Upper lobe of left lung (tissue), 6 donors: ENCODE measurements around the gene RPS10. TPM values are rescaled to one million over a fixed set of nuclear protein-coding genes. Genes with fewer than 3 reads are reported as not detected.

Source experiments
- ATAC-seq, 2 donors: fragments of 200-7000 bp; cut with Tn5 transposase; one replicate each; pipeline ENCODE4 v1.9.1; 2022; ENCODE audit warnings: mild to moderate bottlenecking in 2 of 2, moderate library complexity in 2 of 2; ENCODE audit not compliant: low FRiP score in 2 of 2
- DNase-seq, 2 donors: peaks; one replicate each; pipeline ENCODE4 v3.0.0-alpha.2; 2019 to 2020
- H3K27ac ChIP-seq, 4 donors: fragments of 200-600 bp; sonication (generic); one replicate each; pipeline ENCODE4 v1.5.1; 2016 to 2019
- H3K27me3 ChIP-seq, 4 donors: fragments of 200-600 bp; sonication (generic); one replicate each; pipeline ENCODE4 v1.5.1; 2017 to 2019
- H3K36me3 ChIP-seq, 4 donors: fragments of 200-600 bp; sonication (generic); one replicate each; pipeline ENCODE4 v1.5.1; 2016 to 2019
- H3K4me1 ChIP-seq, 4 donors: fragments of 200-600 bp; sonication (generic); one replicate each; pipeline ENCODE4 v1.5.1; 2018 to 2019
- H3K4me3 ChIP-seq, 4 donors: fragments of 200-600 bp; sonication (generic); one replicate each; pipeline ENCODE4 v1.5.1; 2017 to 2019; ENCODE audit warnings: mild to moderate bottlenecking in 2 of 4, moderate library complexity in 1 of 4
- H3K9me3 ChIP-seq, 4 donors: fragments of 200-600 bp; sonication (generic); one replicate each; pipeline ENCODE4 v1.5.1; 2018 to 2019
- CTCF ChIP-seq, 6 experiments: fragments of 450-650 bp in 4 of 6; fragments of 200-600 bp in 2 of 6; sonication (generic) in 2 of 6; IDR thresholded peaks; one replicate each; pipeline ENCODE4 v1.5.1; 2016 to 2019; ENCODE audit warnings: antibody characterized with exemption in 6 of 6
- EP300 ChIP-seq, 4 donors: sonication (generic); formaldehyde crosslinking; IDR thresholded peaks; one replicate each; pipeline ENCODE4 v1.5.1; 2017; ENCODE audit warnings: antibody characterized with exemption in 4 of 4, control low read depth in 2 of 4
- POLR2A ChIP-seq, 4 donors: fragments of 450-650 bp; IDR thresholded peaks; one replicate each; pipeline ENCODE4 v1.5.1; 2016 to 2017; ENCODE audit warnings: antibody characterized with exemption in 4 of 4, mild to moderate bottlenecking in 2 of 4
- POLR2AphosphoS5 ChIP-seq, 2 donors: sonication (generic); formaldehyde crosslinking; IDR thresholded peaks; one replicate each; pipeline ENCODE4 v1.5.1; 2017; ENCODE audit warnings: antibody characterized with exemption in 2 of 2
- WGBS, 2 donors: methylation state at CpG; one replicate each; pipeline ENCODE4 v1.1.5; 2017 to 2018; 5-methylcytosine and 5-hydroxymethylcytosine counted together
- total RNA-seq, 6 donors: library from RNA; depleted of rRNA in 4 of 6; stranded (reverse); fragments of >200 nt in 4 of 6; gene quantifications; one replicate each; pipeline versions ENCODE4 v1.1.0 to v1.2.1, GENCODE V29; 2016 to 2021
- donor health status: DM: no; HTN: no; CAD: no; lungs with moderate emphysema.
- donor health status: DM: no; HTN: yes; CAD: no; lungs with severe emphysema.

Gene RPS10
- 1,000 to 10,000 TPM in 4 of 6 donors, 100 to 1,000 TPM in 2; 383 to 1,975 (median 1,074) TPM for total RNA-seq

- ATAC-seq = peak; percentile 99
- TF ChIP-seq POLR2AphosphoS5 (IDR thresholded peaks at IDR 0.05) (peak; percentile 79 to 89), CTCF (IDR thresholded peaks at IDR 0.05) (peak in 2 of 6 experiments; percentile 10 to 30), EP300 (IDR thresholded peaks at IDR 0.05) (no peak), POLR2A (IDR thresholded peaks at IDR 0.05) (peak in 3 of 4 donors; percentile 69 to 87 (median 79))
- 0 to 1% methylated on average over 34 to 50 of the region's 58 CpGs for WGBS, 2 donors
- H3K27ac ChIP-seq = peak within 1 kb of the TSS; percentile 83 to 93 (median 86)
- peak; percentile 95 to 97 for DNase-seq
- H3K4me3 ChIP-seq = peak within 1 kb of the TSS; percentile 76 to 79 (median 77)
- H3K36me3 ChIP-seq = peaks cover 28 to 41% (median 36%) of the 10 kb centered on the region in 4 donors
- no peaks in the 10 kb centered on the region for H3K9me3 ChIP-seq
- H3K4me1 ChIP-seq = peaks cover 14 to 33% (median 21%) of the 10 kb centered on the region in 4 donors
- H3K27me3 ChIP-seq = no peaks in the 10 kb centered on the region
Observed at GRCh38 chr6:34425498-34426410, at the start of gene RPS10. RPS10 (minus strand) TSS chr6:34426069; CDS start chr6:34425221, 848 bp downstream.

- Histone ChIP-seq H3K27ac (no peak overlapping the region), H3K27me3 (no peaks in the 10 kb centered on the region), H3K9me3 (peaks cover 0 to 4% (median 2%) of the 10 kb centered on the region in 4 donors), H3K4me3 (no peak overlapping the region), H3K4me1 (no peaks in the 10 kb centered on the region), H3K36me3 (no peaks in the 10 kb centered on the region)
- 48 to 72% methylated on average over 4 to 5 of the region's 5 CpGs for WGBS, 2 donors
- DNase-seq (no peak), ATAC-seq (no peak)
- TF ChIP-seq POLR2A (IDR thresholded peaks at IDR 0.05) (no peak), CTCF (IDR thresholded peaks at IDR 0.05) (no peak), POLR2AphosphoS5 (IDR thresholded peaks at IDR 0.05) (no peak), EP300 (IDR thresholded peaks at IDR 0.05) (no peak)
Observed at GRCh38 chr6:34475238-34475682, 49.4 kb upstream of the RPS10 start.

DNA sequence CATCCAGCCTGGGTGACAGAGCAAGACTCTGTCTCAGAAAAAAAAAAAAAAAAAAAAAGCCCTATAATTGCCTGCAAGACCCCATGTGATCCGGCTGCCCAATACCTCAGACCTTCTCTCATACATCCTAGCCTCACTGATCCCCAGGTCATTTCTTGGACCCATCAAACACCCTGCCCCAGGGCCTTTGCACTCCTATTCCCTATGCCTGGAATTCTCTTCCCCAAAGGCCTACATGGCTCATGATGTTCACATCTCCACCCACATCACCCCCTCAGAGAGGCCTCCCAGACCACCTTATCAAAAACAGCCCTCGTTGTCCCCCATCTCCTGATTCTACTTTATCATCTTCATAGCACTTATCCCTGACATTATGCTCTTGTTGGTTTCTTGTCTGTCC, 48.9 kb upstream of the RPS10 start:
- DNase-seq (no peak), ATAC-seq (no peak)
- Histone ChIP-seq H3K9me3 (peaks cover 0 to 4% (median 2%) of the 10 kb centered on the region in 4 donors), H3K27ac (no peak overlapping the region), H3K36me3 (no peaks in the 10 kb centered on the region), H3K27me3 (no peaks in the 10 kb centered on the region), H3K4me3 (no peak overlapping the region), H3K4me1 (no peaks in the 10 kb centered on the region)
- TF ChIP-seq EP300 (IDR thresholded peaks at IDR 0.05) = no peak
- no peak for TF ChIP-seq POLR2A (IDR thresholded peaks at IDR 0.05)
- no peak for TF ChIP-seq CTCF (IDR thresholded peaks at IDR 0.05)
- WGBS, 2 donors = 88 to 96% methylated on average over 2 of the region's 2 CpGs

- Histone ChIP-seq H3K9me3 (peaks cover 0 to 4% (median 2%) of the 10 kb centered on the region in 4 donors), H3K4me3 (no peak overlapping the region), H3K36me3 (no peaks in the 10 kb centered on the region), H3K4me1 (no peaks in the 10 kb centered on the region), H3K27me3 (no peaks in the 10 kb centered on the region), H3K27ac (no peak overlapping the region)
- no peak for ATAC-seq
- no peak for DNase-seq
- TF ChIP-seq POLR2AphosphoS5 (IDR thresholded peaks at IDR 0.05) (no peak), POLR2A (IDR thresholded peaks at IDR 0.05) (no peak), EP300 (IDR thresholded peaks at IDR 0.05) (no peak), CTCF (IDR thresholded peaks at IDR 0.05) (no peak)
- 78 to 83% methylated on average over 1 of the region's 1 CpG for WGBS, 2 donors
Observed at GRCh38 chr6:34473967-34474366, 48.1 kb upstream of the RPS10 start.
